Liver (tissue), 9 donors: Measurements from ENCODE around the gene SPSB1. TPM values are rescaled to one million over a fixed set of nuclear protein-coding genes. Genes with fewer than 3 reads are reported as not detected.

Source experiments
- DNase-seq: peaks from one replicate; pipeline ENCODE4 v3.0.0-alpha.2; 2017; ENCODE audit warnings: low spot score
- H3K27ac ChIP-seq, 2 donors: one replicate each; pipeline ENCODE4 v1.7.0; 2013; ENCODE audit warnings: inconsistent platforms in 2 of 2, low read length in 2 of 2, control low read depth in 1 of 2, low read depth in 1 of 2, mild to moderate bottlenecking in 1 of 2
- H3K27me3 ChIP-seq, 4 donors: one replicate each; pipeline versions ENCODE4 v1.6.1 to v1.7.0; 2013; ENCODE audit warnings: low read length in 3 of 4, inconsistent platforms in 1 of 4, mild to moderate bottlenecking in 1 of 4, moderate library complexity in 1 of 4; ENCODE audit not compliant: control insufficient read depth in 4 of 4, insufficient read depth in 4 of 4
- H3K36me3 ChIP-seq, 4 donors: one replicate each; pipeline versions ENCODE4 v1.6.1 to v1.7.0; 2013; ENCODE audit warnings: low read length in 3 of 4, mild to moderate bottlenecking in 3 of 4, low read depth in 1 of 4, moderate library complexity in 1 of 4; ENCODE audit not compliant: control insufficient read depth in 4 of 4, insufficient read depth in 3 of 4
- H3K4me1 ChIP-seq, 4 donors: one replicate each; pipeline versions ENCODE4 v1.6.1 to v1.7.0; 2013; ENCODE audit warnings: low read length in 3 of 4, mild to moderate bottlenecking in 3 of 4, moderate library complexity in 1 of 4; ENCODE audit not compliant: control insufficient read depth in 4 of 4, insufficient read depth in 4 of 4
- H3K4me3 ChIP-seq, 3 donors: one replicate each; pipeline versions ENCODE4 v1.6.1 to v1.7.0; 2013; ENCODE audit warnings: low read length in 3 of 3, control low read depth in 1 of 3, low read depth in 1 of 3, mild to moderate bottlenecking in 1 of 3
- H3K9ac ChIP-seq, 2 donors: one replicate each; pipeline ENCODE4 v1.7.0; 2013; ENCODE audit warnings: low read length in 2 of 2, mild to moderate bottlenecking in 2 of 2, moderate library complexity in 2 of 2, control low read depth in 1 of 2, low read depth in 1 of 2
- H3K9me3 ChIP-seq, 4 donors: one replicate each; pipeline versions ENCODE4 v1.6.1 to v1.7.0; 2013; ENCODE audit warnings: low read length in 3 of 4; ENCODE audit not compliant: control insufficient read depth in 4 of 4
- EGR1 ChIP-seq, 2 donors: IDR thresholded peaks; 2 replicates each; pipeline ENCODE4 v1.6.1; 2016 to 2018; ENCODE audit warnings: antibody characterized with exemption in 2 of 2, low read depth in 2 of 2
- FOXA2 ChIP-seq: IDR thresholded peaks from 2 replicates; pipeline ENCODE4 v1.6.1; 2016; ENCODE audit warnings: antibody characterized with exemption
- JUND ChIP-seq, 2 donors: IDR thresholded peaks; 2 replicates each; pipeline ENCODE4 v1.6.1; 2016; ENCODE audit warnings: antibody characterized with exemption in 2 of 2
- NR2F2 ChIP-seq: IDR thresholded peaks from 2 replicates; pipeline ENCODE4 v1.6.1; 2016; ENCODE audit warnings: antibody characterized with exemption
- RAD21 ChIP-seq, 2 donors: IDR thresholded peaks; 2 replicates each; pipeline ENCODE4 v1.6.1; 2016; ENCODE audit warnings: antibody characterized with exemption in 2 of 2, mild to moderate bottlenecking in 2 of 2
- RXRA ChIP-seq, 2 donors: IDR thresholded peaks; 2 replicates each; pipeline ENCODE4 v1.6.1; 2017 to 2018; ENCODE audit warnings: antibody characterized with exemption in 2 of 2, mild to moderate bottlenecking in 1 of 2
- SP1 ChIP-seq: IDR thresholded peaks from 2 replicates; pipeline ENCODE4 v1.6.1; 2018; ENCODE audit warnings: antibody characterized with exemption, mild to moderate bottlenecking
- YY1 ChIP-seq: IDR thresholded peaks from 2 replicates; pipeline ENCODE4 v1.6.1; 2016; ENCODE audit warnings: antibody characterized with exemption, mild to moderate bottlenecking
- WGBS: extraction: QIAGEN DNeasy Blood & Tissue Kit; methylation state at CpG from one replicate; pipeline ENCODE4 v1.1.7; 2013; 5-methylcytosine and 5-hydroxymethylcytosine counted together
- polyA plus RNA-seq, 2 donors: library from polyadenylated mRNA; stranded (reverse) in 1 of 2; unstranded in 1 of 2; fragments of 200-250 nt in 1 of 2; fragments of >200 nt in 1 of 2; fragmentation: Nextera tagmentation in 1 of 2; extraction: Ambion mirVana in 1 of 2; gene quantifications; one replicate each; pipeline versions ENCODE4 v1.2.1 to v1.2.3, GENCODE V29; 2013 to 2015
- total RNA-seq, 2 donors: library from RNA; depleted of rRNA; stranded (reverse); fragments of >200 nt; gene quantifications; one replicate each; pipeline ENCODE4 v1.2.3, GENCODE V29; 2014
- TF ChIP-seq, protein P1 (sequence below): fragments of 150-350 bp; IDR thresholded peaks from 2 replicates; pipeline ENCODE4 v1.5.1; 2017; ENCODE audit warnings: improper control_type of control experiment, low read depth, low read length; ENCODE audit not compliant: missing input control
- TF ChIP-seq, protein P2 (sequence below): IDR thresholded peaks from 2 replicates; pipeline ENCODE4 v1.6.1; 2016; ENCODE audit warnings: antibody characterized with exemption
- TF ChIP-seq, protein P3 (sequence below): IDR thresholded peaks from 2 replicates; pipeline ENCODE4 v1.6.1; 2016; ENCODE audit warnings: antibody characterized with exemption
- donor health status: healthy.
- donor health status: healthy.
- donor health status: healthy.
- donor health status: healthy.
- donor health status: healthy.

Gene SPSB1
- total and polyA plus RNA-seq, 4 donors, result 4.1 to 22.6 (median 14.8) TPM

DNA sequence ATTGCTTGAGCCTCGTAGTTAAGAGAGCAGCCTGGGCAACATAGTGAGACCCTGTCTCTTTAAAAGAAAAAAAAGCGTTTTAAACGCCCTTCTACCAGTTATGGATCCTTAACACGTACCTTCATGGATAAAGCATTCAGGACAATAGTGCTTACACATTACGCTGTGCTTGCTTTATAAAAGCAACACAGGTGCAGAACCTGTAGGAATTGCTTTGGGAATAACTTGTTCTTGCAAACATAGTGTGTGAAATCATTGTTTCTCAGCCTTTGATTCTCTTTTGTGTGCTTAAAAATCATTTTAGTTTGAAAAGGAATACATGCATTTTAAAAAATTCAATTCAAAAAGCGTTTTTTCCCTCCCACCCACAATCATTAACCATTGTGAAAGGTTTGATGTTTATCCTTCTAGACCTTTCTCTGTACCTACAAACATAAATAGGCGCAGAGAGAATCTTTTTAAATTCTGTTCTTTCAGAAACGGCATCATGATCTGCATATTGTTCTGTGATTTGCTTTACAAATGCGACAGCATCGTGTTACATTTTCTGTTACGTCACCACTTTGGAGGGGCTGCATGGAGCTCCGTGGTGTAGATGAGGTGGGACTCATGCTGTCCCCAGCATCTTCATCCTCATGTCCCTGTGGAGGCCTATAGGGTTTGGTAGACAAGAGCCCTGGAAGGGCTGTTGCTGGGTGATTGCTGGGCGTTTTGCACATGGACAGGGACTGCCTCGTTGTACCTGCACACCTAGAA, 54.6 kb downstream of the SPSB1 start (continued):
- TF ChIP-seq, protein P1, sequence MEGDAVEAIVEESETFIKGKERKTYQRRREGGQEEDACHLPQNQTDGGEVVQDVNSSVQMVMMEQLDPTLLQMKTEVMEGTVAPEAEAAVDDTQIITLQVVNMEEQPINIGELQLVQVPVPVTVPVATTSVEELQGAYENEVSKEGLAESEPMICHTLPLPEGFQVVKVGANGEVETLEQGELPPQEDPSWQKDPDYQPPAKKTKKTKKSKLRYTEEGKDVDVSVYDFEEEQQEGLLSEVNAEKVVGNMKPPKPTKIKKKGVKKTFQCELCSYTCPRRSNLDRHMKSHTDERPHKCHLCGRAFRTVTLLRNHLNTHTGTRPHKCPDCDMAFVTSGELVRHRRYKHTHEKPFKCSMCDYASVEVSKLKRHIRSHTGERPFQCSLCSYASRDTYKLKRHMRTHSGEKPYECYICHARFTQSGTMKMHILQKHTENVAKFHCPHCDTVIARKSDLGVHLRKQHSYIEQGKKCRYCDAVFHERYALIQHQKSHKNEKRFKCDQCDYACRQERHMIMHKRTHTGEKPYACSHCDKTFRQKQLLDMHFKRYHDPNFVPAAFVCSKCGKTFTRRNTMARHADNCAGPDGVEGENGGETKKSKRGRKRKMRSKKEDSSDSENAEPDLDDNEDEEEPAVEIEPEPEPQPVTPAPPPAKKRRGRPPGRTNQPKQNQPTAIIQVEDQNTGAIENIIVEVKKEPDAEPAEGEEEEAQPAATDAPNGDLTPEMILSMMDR, result no peak

- H3K4me3 ChIP-seq, result no peak overlapping the region
- no peak overlapping the region for H3K9ac ChIP-seq
- H3K9me3 ChIP-seq, result no peaks in the 10 kb centered on the region
- H3K27ac ChIP-seq, result no peak overlapping the region
- peaks cover 0 to 6% (median 2%) of the 10 kb centered on the region in 4 donors for H3K4me1 ChIP-seq
- H3K27me3 ChIP-seq, result no peaks in the 10 kb centered on the region
- 95% methylated on average over 22 of the region's 22 CpGs for WGBS
- TF ChIP-seq FOXA2, result no peak
- TF ChIP-seq RXRA (IDR thresholded peaks at IDR 0.05), result no peak
- TF ChIP-seq NR2F2, result no peak
- TF ChIP-seq, protein P2, sequence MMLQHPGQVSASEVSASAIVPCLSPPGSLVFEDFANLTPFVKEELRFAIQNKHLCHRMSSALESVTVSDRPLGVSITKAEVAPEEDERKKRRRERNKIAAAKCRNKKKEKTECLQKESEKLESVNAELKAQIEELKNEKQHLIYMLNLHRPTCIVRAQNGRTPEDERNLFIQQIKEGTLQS, result no peak
- TF ChIP-seq, protein P3, sequence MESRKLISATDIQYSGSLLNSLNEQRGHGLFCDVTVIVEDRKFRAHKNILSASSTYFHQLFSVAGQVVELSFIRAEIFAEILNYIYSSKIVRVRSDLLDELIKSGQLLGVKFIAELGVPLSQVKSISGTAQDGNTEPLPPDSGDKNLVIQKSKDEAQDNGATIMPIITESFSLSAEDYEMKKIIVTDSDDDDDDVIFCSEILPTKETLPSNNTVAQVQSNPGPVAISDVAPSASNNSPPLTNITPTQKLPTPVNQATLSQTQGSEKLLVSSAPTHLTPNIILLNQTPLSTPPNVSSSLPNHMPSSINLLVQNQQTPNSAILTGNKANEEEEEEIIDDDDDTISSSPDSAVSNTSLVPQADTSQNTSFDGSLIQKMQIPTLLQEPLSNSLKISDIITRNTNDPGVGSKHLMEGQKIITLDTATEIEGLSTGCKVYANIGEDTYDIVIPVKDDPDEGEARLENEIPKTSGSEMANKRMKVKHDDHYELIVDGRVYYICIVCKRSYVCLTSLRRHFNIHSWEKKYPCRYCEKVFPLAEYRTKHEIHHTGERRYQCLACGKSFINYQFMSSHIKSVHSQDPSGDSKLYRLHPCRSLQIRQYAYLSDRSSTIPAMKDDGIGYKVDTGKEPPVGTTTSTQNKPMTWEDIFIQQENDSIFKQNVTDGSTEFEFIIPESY, result no peak
- TF ChIP-seq, protein P1, result no peak
- no peak for TF ChIP-seq JUND (IDR thresholded peaks at IDR 0.05)
- TF ChIP-seq EGR1 (IDR thresholded peaks at IDR 0.05; ENCODE audit: low read depth in 2 of 2), result no peak
- TF ChIP-seq SP1, result no peak
- TF ChIP-seq RAD21 (IDR thresholded peaks at IDR 0.05), result no peak
- no peak for TF ChIP-seq YY1
- H3K36me3 ChIP-seq, result peaks cover 0 to 5% (median 1%) of the 10 kb centered on the region in 4 donors
- no peak for DNase-seq
Observed at GRCh38 chr1:9349331-9349851, 56.7 kb downstream of the SPSB1 start.
